ENCODE data around the gene TNKS2.
A peak's percentile ranks its signal among the peaks of the same experiment; 100 is the strongest.
"Not testable (repeated sequence)": the region's sequence is repeated elsewhere in the genome, so short reads cannot be mapped to it uniquely, and the experiment has no call there.

TNKS2 gene

DNA sequence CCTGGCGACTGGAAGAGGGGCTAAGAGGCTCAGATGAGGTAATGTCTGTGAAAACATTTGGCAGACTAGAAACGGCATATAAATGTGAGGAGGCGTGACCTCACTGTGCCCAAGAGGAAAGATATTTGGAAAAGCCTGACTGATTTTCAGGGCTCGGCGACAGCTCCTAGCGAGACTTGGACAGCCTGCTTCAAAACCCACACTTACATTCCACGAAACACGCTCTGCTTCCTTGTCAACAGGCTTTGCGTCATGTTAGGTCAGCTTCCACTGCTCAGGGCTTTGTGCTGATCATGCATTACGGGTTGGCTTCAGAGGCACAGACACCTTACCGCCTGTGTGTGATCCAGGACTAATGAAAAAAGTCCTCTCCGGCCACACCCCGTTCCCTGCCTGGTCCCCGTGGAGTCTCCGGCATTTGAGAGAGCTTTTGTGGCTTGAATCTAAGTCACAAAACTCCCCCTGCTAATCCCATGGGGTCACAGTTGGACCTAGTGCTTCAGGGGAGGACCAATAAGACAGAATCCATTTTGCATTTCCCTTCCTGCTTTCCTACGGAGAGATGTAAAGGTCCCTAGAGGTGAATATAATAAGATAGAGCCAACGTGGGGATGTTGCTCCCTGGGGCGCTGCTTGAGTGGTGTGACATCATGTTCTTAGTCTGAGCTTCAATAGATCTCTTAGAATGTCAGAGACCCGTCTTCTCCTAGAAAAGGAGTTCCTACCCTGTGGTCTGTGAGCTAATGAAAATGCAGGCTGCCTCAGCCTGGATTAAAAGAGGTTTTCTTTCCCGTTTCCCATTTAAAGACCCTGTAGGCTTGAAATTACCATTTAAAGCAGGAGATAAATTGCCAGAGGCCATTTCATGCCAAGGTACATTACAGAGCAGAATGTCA, 85.6 kb downstream of the TNKS2 start:
- peaks cover 7% of the 10 kb centered on the region for H3K4me1 ChIP-seq (ENCODE audit: control insufficient read depth, insufficient read depth, low read length)
- H3K4me3 ChIP-seq (ENCODE audit: low read length) = no peak overlapping the region
- H3K27me3 ChIP-seq (ENCODE audit: control insufficient read depth, insufficient read depth, low read length) = no peaks in the 10 kb centered on the region
- no peak overlapping the region for H3K27ac ChIP-seq (ENCODE audit: low read depth, low read length)
- H3K9ac ChIP-seq (ENCODE audit: low read length) = no peak overlapping the region
- no peaks in the 10 kb centered on the region for H3K36me3 ChIP-seq (ENCODE audit: control insufficient read depth, insufficient read depth, low read length)

DNA sequence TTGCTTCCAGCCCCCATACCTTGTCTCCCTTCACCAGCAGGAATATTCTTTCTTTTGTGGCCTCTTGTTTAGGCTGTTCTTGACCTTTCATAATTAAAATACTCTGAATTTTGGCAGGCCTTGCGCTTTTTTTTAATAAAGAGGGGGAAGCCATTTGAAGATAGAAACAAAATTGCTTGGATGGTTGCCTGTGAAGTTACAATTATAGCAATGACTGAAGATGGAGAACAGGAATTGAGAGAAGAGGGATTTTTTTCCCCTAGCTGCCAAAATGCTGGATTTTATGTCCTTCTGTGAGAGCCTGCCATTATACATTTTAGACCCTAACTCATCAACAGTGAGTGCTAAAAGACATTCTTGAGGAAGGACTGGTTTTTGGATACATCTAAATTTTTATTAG, 86.3 kb downstream of the TNKS2 start:
- Histone ChIP-seq H3K4me1 (ENCODE audit: control insufficient read depth, insufficient read depth, low read length) (peaks cover 7% of the 10 kb centered on the region), H3K36me3 (ENCODE audit: control insufficient read depth, insufficient read depth, low read length) (no peaks in the 10 kb centered on the region), H3K27me3 (ENCODE audit: control insufficient read depth, insufficient read depth, low read length) (no peaks in the 10 kb centered on the region), H3K4me3 (ENCODE audit: low read length) (no peak overlapping the region), H3K27ac (ENCODE audit: low read depth, low read length) (no peak overlapping the region), H3K9ac (ENCODE audit: low read length) (no peak overlapping the region)

DNA sequence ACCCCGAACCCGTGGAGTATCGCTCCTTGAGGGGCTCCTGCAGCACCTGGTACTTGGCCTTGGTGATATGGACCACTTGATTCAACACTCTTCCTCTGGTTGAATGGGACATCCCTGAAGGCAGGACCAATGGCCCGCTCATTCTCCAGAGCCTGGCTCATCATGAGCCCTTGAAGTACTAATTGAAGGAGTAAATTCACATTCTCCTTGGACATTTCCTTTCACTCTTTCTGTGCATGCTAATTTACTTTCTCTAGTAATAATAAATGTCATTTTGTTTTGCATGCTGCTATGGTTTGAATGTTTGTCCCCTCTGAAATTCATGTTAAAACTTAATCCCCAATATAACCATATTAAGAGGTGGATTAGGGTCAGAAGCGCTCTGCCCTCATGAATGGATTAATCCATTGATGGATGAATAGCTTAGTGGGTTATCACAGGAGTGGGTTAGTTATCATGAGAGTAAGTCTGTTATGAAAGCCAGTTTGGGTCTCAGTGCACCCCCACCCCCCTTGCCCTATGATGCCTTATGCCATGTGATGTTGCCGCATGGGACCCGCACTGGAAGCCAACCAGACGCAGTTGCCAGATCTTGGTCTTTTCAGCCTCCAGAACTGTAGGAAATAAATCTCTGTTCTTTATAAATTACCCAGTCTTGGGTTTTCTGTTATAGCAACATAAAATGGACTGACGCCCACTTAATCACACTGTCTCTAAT, 87.3 kb downstream of the TNKS2 start:
- no peaks in the 10 kb centered on the region for H3K36me3 ChIP-seq (ENCODE audit: control insufficient read depth, insufficient read depth, low read length)
- H3K4me1 ChIP-seq (ENCODE audit: control insufficient read depth, insufficient read depth, low read length) = peaks cover 7% of the 10 kb centered on the region
- no peaks in the 10 kb centered on the region for H3K27me3 ChIP-seq (ENCODE audit: control insufficient read depth, insufficient read depth, low read length)
- no peak overlapping the region for H3K27ac ChIP-seq (ENCODE audit: low read depth, low read length)
- no peak overlapping the region for H3K4me3 ChIP-seq (ENCODE audit: low read length)
- no peak overlapping the region for H3K9ac ChIP-seq (ENCODE audit: low read length)

DNA sequence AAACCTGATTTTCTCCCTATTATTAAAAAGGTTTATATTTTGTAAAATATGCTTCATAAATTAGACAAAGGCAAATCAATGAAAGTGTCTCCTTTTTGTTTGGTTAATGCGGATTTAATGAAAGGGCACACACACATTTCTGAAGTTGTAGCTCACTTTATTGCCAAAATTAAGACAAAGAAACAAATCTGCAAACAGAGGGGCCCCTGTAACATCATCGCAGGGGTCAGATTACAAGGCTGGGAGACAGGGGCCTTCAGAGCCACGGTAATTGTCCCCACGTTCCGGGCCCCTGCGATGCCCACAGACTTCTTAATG, 88.7 kb downstream of the TNKS2 start:
- Histone ChIP-seq H3K27ac (ENCODE audit: low read depth, low read length) (no peak overlapping the region), H3K27me3 (ENCODE audit: control insufficient read depth, insufficient read depth, low read length) (no peaks in the 10 kb centered on the region), H3K9ac (ENCODE audit: low read length) (no peak overlapping the region), H3K4me1 (ENCODE audit: control insufficient read depth, insufficient read depth, low read length) (peaks cover 7% of the 10 kb centered on the region), H3K4me3 (ENCODE audit: low read length) (peak overlapping the region; percentile 73), H3K36me3 (ENCODE audit: control insufficient read depth, insufficient read depth, low read length) (no peaks in the 10 kb centered on the region)

DNA sequence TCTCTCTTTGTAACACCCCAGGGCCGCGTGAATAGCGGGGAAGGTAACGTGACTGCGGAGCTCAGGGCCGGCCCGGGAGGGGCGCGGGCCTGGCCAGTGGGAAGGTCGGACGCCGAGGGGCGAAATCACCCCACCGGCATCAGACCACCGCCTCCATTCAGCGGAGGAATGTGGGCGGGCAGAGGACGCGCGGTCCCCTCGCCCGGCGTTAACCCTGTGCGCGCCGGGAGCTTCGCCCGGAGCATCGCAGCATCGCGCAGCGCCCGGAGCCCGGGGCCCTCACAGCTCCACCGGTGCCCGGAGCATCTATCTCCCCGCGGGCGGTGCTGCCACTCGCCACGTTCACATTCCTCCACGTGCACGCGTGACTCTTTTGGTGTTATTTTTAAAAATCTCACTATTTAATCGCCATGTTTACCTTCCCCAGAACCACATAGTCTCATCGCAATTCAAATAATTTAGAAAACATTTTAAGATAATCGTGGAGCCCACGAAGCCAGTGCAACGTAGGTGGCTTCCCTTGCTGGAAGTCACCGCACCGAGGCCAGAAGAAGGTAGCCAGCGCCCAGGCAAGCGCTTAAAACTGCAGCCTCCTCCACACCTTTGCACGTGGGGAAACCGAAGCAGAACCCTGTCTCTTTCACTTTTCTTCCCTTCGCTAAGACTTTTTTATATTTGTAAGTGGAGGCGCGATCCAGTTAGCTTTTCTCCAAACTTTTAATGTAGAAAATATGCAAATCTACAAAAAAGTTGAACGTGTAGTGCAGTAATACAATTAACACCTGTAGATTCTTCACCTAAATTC, 89.2 kb downstream of the TNKS2 start:
- Histone ChIP-seq H3K9ac (ENCODE audit: low read length) (no peak overlapping the region), H3K27ac (ENCODE audit: low read depth, low read length) (no peak overlapping the region), H3K27me3 (ENCODE audit: control insufficient read depth, insufficient read depth, low read length) (no peaks in the 10 kb centered on the region), H3K4me3 (ENCODE audit: low read length) (peak overlapping the region; percentile 73), H3K36me3 (ENCODE audit: control insufficient read depth, insufficient read depth, low read length) (no peaks in the 10 kb centered on the region), H3K4me1 (ENCODE audit: control insufficient read depth, insufficient read depth, low read length) (peaks cover 7% of the 10 kb centered on the region)

DNA sequence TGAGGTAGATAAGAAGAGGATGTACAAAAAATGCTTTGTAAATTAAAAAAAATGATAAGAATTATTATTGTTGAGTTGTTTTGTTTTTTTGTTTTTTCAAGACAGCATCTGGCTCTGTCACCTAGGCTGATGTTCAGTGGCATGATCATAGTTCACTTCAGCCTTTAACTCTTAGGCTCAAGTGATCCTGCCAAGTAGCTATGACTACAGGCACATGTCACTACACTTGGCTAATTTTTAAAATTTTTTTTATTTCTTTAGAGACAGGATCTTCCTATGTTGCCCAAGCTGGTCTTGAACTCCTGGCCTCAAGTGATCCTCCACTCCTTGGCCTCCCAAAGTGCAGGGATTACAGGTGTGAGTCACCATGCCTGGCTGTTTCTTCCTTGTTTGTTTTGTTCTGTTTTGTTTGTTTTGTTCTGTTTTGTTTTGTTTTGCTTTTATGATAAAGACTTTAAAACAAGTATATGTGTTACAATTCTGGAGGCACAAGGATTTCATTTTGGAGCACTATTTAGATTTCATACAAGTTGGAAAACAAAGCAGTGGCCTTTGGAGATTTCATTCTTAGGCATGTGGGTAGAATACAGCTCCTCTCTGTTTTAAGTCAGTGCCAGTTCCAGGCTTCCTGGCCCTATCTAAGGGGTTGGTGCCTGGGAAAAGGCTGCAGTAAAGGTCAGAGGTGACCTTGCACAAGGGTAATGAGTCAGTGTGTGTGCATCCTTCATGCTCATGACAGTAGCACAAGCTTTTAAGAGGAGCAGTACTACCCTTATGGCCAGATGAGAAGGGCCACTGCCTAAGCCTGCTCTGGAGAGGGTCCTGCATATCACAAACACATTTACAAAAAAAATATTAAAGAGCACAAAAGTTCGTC, 93.1 kb downstream of the TNKS2 start:
- H3K36me3 ChIP-seq (ENCODE audit: control insufficient read depth, insufficient read depth, low read length) = no peaks in the 10 kb centered on the region
- H3K4me3 ChIP-seq (ENCODE audit: low read length) = no peak overlapping the region
- no peak overlapping the region for H3K27ac ChIP-seq (ENCODE audit: low read depth, low read length)
- H3K27me3 ChIP-seq (ENCODE audit: control insufficient read depth, insufficient read depth, low read length) = no peaks in the 10 kb centered on the region
- H3K4me1 ChIP-seq (ENCODE audit: control insufficient read depth, insufficient read depth, low read length) = peaks cover 5% of the 10 kb centered on the region
- H3K9ac ChIP-seq (ENCODE audit: low read length) = no peak overlapping the region

DNA sequence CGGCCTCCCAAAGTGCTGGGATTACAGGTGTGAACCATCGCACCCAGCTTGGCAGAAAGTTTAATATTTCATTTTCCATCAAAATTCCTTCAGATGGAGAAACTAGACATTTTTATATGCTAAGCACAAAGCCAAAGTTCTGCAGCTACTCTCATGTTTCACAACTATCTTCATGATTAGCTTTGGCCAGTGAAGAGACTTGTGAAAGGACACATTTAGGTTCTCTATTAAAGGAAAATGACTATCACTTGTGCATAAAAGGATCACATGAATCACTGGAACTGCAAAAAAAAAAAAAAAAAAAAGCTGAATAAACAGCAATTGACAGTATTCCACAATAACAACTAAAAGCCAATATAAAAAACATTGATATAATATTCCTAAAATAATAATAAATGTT, 94.8 kb downstream of the TNKS2 start:
- Histone ChIP-seq H3K27ac (ENCODE audit: low read depth, low read length) (no peak overlapping the region), H3K36me3 (ENCODE audit: control insufficient read depth, insufficient read depth, low read length) (no peaks in the 10 kb centered on the region), H3K4me1 (ENCODE audit: control insufficient read depth, insufficient read depth, low read length) (peaks cover under 1% of the 10 kb centered on the region), H3K27me3 (ENCODE audit: control insufficient read depth, insufficient read depth, low read length) (no peaks in the 10 kb centered on the region), H3K9ac (ENCODE audit: low read length) (no peak overlapping the region), H3K4me3 (ENCODE audit: low read length) (no peak overlapping the region)

DNA sequence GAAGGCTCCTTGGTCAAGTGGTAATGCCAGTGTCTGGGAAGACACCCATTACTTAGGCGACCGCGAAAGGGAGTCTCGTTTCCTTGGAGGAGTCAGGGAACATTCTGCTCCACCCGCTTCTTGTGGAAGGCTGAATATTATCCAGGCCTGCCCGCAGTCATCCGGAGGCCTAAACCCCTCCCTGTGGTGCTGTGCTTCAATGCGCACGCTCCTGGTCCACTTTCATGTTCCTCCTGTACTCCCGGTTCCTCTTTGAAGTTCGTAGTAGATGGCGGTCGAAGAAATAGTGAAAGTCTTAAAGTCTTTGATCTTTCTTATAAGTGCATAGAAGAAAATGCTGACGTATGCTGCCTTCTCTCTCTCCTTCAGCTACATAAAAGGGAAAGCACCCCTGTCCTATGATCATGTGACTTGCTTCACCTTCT, 96.0 kb downstream of the TNKS2 start:
- not testable (repeated sequence) for H3K27ac ChIP-seq (ENCODE audit: low read depth, low read length); H3K4me3 ChIP-seq (ENCODE audit: low read length); H3K9ac ChIP-seq (ENCODE audit: low read length); H3K4me1 ChIP-seq (ENCODE audit: control insufficient read depth, insufficient read depth, low read length); H3K36me3 ChIP-seq (ENCODE audit: control insufficient read depth, insufficient read depth, low read length); H3K27me3 ChIP-seq (ENCODE audit: control insufficient read depth, insufficient read depth, low read length)

DNA sequence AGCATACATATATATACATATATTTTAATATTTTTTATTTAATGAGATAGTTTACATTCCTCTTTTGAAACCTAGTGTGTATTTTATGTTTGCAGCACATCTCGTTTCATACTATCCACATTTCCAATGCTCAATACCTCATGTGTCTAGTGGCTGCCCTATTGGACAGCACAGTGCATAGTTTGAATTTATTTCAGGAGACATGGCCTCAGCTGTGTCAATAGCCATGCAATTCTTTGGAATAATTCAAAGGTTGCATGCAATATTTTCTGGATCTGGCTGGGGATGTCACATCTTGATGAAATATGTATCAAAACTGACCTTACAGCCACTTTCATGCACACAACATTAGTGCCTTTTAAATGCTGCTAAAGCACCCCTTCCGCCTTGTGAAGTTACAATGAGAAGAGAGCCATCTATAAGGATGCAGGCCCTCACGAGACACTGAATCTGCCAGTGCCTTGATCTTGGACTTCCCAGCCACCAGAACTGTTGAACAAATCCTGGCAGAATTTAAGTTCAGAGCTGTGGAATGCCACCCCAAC, 98.1 kb downstream of the TNKS2 start:
- Histone ChIP-seq H3K27me3 (ENCODE audit: control insufficient read depth, insufficient read depth, low read length) (no peaks in the 10 kb centered on the region), H3K4me1 (ENCODE audit: control insufficient read depth, insufficient read depth, low read length) (no peaks in the 10 kb centered on the region), H3K4me3 (ENCODE audit: low read length) (no peak overlapping the region)

DNA sequence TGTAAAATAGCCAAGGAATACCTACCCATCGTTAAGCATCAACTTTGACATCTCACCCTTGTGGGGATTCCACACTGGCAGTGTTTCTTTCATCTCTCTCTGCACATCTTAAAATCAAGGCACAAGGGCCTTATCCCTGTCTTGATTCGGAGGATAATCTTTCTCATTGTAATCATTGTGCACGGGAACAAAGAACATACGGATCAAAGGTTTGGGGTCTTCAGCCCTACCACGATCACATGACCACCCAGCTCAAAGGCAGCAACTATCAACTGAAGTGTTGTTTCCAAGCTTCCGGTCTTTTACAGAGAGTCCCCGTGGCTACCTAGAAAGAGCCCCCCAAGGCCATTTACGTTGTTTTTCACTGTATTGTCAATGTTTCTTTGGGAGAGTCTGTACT, 99.2 kb downstream of the TNKS2 start:
- Histone ChIP-seq H3K27ac (ENCODE audit: low read depth, low read length) (no peak overlapping the region), H3K36me3 (ENCODE audit: control insufficient read depth, insufficient read depth, low read length) (no peaks in the 10 kb centered on the region), H3K4me1 (ENCODE audit: control insufficient read depth, insufficient read depth, low read length) (no peaks in the 10 kb centered on the region), H3K27me3 (ENCODE audit: control insufficient read depth, insufficient read depth, low read length) (no peaks in the 10 kb centered on the region), H3K4me3 (ENCODE audit: low read length) (no peak overlapping the region), H3K9ac (ENCODE audit: low read length) (no peak overlapping the region)

More for the DNA sequence above, 98.1 kb downstream of the TNKS2 start:
- H3K36me3 ChIP-seq (ENCODE audit: control insufficient read depth, insufficient read depth, low read length) = no peaks in the 10 kb centered on the region
- no peak overlapping the region for H3K27ac ChIP-seq (ENCODE audit: low read depth, low read length)
- no peak overlapping the region for H3K9ac ChIP-seq (ENCODE audit: low read length)

DNA sequence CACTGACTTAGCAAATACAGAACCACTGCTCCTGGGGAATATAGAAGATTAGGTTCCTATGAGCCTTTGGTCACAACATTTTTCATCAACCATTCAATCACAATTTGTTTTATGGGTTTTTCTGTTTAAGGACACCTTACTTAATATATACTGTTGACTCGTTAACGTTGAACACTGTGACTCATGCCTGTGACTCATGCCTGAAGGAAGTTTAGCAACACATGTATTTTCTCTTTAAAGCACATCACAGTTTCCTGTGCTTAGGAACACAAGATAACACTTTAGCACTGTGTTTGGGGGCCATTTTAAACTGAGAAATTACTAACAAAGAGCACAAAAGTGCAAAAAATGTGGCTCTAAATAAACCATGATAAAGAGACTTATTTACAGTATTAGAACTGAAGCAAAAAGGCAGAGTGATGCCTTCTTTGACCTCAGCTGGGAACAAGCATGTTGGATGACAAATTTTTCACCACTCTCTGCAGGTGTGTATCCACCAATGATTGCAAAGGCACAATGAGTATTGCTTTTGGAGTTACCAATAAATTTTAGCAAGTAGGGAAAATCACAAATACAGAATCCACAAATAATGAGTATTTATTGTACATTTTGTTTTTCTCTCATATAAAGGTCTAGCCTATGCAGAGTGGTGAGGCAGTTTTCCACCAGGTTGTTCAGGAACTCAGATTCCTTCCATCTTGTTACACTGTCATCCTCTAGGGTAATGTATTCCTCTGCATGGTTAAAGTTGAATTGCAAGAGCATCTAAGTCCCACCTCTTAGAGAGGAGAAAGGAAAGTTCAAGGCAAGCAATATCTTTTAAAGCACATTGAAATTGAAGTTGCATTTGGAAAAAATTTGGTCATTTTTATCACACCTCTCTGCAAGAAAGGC, 103.8 kb downstream of the TNKS2 start:
- Histone ChIP-seq H3K27me3 (ENCODE audit: control insufficient read depth, insufficient read depth, low read length) (no peaks in the 10 kb centered on the region), H3K36me3 (ENCODE audit: control insufficient read depth, insufficient read depth, low read length) (no peaks in the 10 kb centered on the region), H3K4me3 (ENCODE audit: low read length) (no peak overlapping the region), H3K4me1 (ENCODE audit: control insufficient read depth, insufficient read depth, low read length) (no peaks in the 10 kb centered on the region), H3K27ac (ENCODE audit: low read depth, low read length) (no peak overlapping the region), H3K9ac (ENCODE audit: low read length) (no peak overlapping the region)

Measured in rectal smooth muscle tissue (tissue), 1 donor.